Ovary (tissue), 3 donors: ENCODE results near the gene MCAT.

ENCODE experiments used
- CTCF ChIP-seq, 3 donors: fragments of 450-650 bp in 2 of 3; fragments of 200-600 bp in 1 of 3; IDR thresholded peaks; one replicate each; pipeline versions ENCODE4 v1.5.1 to v1.8.0; 2016 to 2022; ENCODE audit warnings: antibody characterized with exemption in 3 of 3, mild to moderate bottlenecking in 1 of 3
- EP300 ChIP-seq: sonication (generic); formaldehyde crosslinking; IDR thresholded peaks from one replicate; pipeline ENCODE4 v1.6.1; 2017; ENCODE audit warnings: antibody characterized with exemption
- POLR2A ChIP-seq: fragments of 450-650 bp; IDR thresholded peaks from one replicate; pipeline ENCODE4 v1.6.1; 2017; ENCODE audit warnings: antibody characterized with exemption, mild to moderate bottlenecking, moderate library complexity
- donor health status: DM: no; HTN: no; CAD: no.

- TF ChIP-seq CTCF (IDR thresholded peaks at IDR 0.05): no peak
- TF ChIP-seq POLR2A: no peak
- no peak for TF ChIP-seq EP300
These were observed 11.3 kb downstream of the MCAT start for GRCh38 chr22:43131773-43132501.
